IMR-90 (cell line): ENCODE measurements around the gene ATP11A. TPM values are rescaled to one million over a fixed set of nuclear protein-coding genes. Genes with fewer than 3 reads are reported as not detected.

Experiments used
- BHLHE40 ChIP-seq: fragments of 150-350 bp; IDR thresholded peaks from 2 replicates; pipeline ENCODE4 v1.6.1; 2016; ENCODE audit warnings: mild to moderate bottlenecking, low read depth, low read length
- MXI1 ChIP-seq: IDR thresholded peaks from 2 replicates; pipeline ENCODE4 v1.6.1; 2012; ENCODE audit warnings: low read depth, mild to moderate bottlenecking, low read length, moderate library complexity, borderline replicate concordance
- NFE2L2 ChIP-seq: fragments of 150-350 bp; IDR thresholded peaks from 2 replicates; pipeline ENCODE4 v1.6.1; 2016; ENCODE audit warnings: low read depth, mild to moderate bottlenecking, low read length
- RFX5 ChIP-seq: IDR thresholded peaks from 2 replicates; pipeline ENCODE4 v1.8.0; 2012; ENCODE audit warnings: low read depth, mild to moderate bottlenecking, low read length, moderate library complexity
- USF2 ChIP-seq: fragments of 150-350 bp; IDR thresholded peaks from 2 replicates; pipeline ENCODE4 v1.6.1; 2017; ENCODE audit warnings: mild to moderate bottlenecking, antibody characterized with exemption, low read length, low read depth
- polyA plus RNA-seq, 3 experiments: library from polyadenylated mRNA; depleted of rRNA; stranded (reverse); fragments of >200 nt; gene quantifications; 2 replicates each; pipeline ENCODE4 v1.2.3, GENCODE V29; 2012; ENCODE audit warnings: low replicate concordance in 1 of 3
- total RNA-seq: library from RNA; depleted of rRNA; stranded (reverse); fragments of >200 nt; gene quantifications from 2 replicates; pipeline ENCODE4 v1.2.3, GENCODE V29; 2012

Gene ATP11A
- total and polyA plus RNA-seq, 2 of the 4 experiments (the other 2 are of a cell fraction) = 8.4 to 12.0 TPM

GRCh38 chr13:112711528-112712265, 21.9 kb downstream of the ATP11A start (continued):
- TF ChIP-seq MXI1 (peak; percentile 91), USF2 (0 out of 2 replicates have a peak, but pooled peaks have one; percentile 31), RFX5 (no peak), BHLHE40 (peak; percentile 91), NFE2L2 (no peak)
